ENCODE measurements around the gene KRT23.
"Not testable (repeated sequence)": the region's sequence is repeated elsewhere in the genome, so short reads cannot be mapped to it uniquely, and the experiment has no call there.

The KRT23 gene

DNA sequence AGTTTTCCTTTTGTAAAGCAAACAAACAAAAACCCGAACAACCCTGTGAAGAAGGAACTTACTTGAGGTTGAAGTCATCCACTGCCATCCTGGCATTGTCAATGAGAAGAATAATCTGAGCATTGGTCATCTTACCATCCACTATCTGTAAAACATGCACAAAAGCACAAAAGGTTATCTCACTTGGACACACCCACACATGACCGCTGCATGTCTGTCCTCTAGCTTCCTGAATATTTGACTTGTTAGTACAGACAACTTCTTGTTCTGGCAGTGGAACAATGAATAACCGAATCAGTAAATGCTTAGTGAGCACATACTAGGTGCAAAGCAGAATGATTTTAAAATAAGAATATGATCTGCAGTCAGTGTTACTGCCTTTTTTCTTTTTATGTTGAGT is 6.1 kb downstream of the KRT23 start:
- H3K27me3 ChIP-seq (ENCODE audit: control insufficient read depth, insufficient read depth, low read length) = no peaks in the 10 kb centered on the region
- no peaks in the 10 kb centered on the region for H3K36me3 ChIP-seq (ENCODE audit: control insufficient read depth, insufficient read depth, low read length)
- no peak overlapping the region for H3K27ac ChIP-seq (ENCODE audit: low read depth, low read length)
- peaks cover 5% of the 10 kb centered on the region for H3K4me1 ChIP-seq (ENCODE audit: control insufficient read depth, insufficient read depth, low read length)
- H3K9ac ChIP-seq (ENCODE audit: low read length) = no peak overlapping the region
- H3K9me3 ChIP-seq (ENCODE audit: control insufficient read depth, insufficient read depth, low read depth, low read length) = no peaks in the 10 kb centered on the region
- no peak overlapping the region for H3K4me3 ChIP-seq (ENCODE audit: low read depth, low read length)

GRCh38 chr17:40926341-40926740 is 11.1 kb downstream of the KRT23 start:
- no peaks in the 10 kb centered on the region for H3K36me3 ChIP-seq (ENCODE audit: control insufficient read depth, insufficient read depth, low read length)
- no peak overlapping the region for H3K9ac ChIP-seq (ENCODE audit: low read length)
- H3K27ac ChIP-seq (ENCODE audit: low read depth, low read length) = no peak overlapping the region
- peaks cover 15% of the 10 kb centered on the region for H3K4me1 ChIP-seq (ENCODE audit: control insufficient read depth, insufficient read depth, low read length)
- no peak overlapping the region for H3K4me3 ChIP-seq (ENCODE audit: low read depth, low read length)
- no peaks in the 10 kb centered on the region for H3K9me3 ChIP-seq (ENCODE audit: control insufficient read depth, insufficient read depth, low read depth, low read length)
- H3K27me3 ChIP-seq (ENCODE audit: control insufficient read depth, insufficient read depth, low read length) = no peaks in the 10 kb centered on the region

DNA sequence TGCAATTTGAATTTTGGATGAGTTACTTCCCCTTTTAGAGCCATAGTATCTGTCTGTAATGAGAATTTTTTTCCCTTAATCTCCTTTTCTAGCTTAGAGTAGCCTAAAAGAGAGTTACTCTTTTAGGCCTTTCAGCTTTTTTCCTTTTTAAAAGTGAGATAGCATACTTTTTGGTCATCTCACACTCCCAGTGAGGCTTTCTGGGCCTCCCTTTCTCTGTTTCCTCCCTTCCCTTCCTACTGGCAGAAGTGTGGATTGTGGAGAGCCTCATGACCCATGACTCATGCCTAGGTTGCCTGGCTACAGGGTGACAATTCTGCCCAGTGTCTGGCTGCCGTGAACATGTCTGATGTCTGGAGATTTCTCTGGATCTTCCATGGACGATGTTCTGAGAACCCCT is 15.2 kb downstream of the KRT23 start:
- Histone ChIP-seq H3K9ac (ENCODE audit: low read length) (no peak overlapping the region), H3K4me1 (ENCODE audit: control insufficient read depth, insufficient read depth, low read length) (peaks cover 15% of the 10 kb centered on the region), H3K4me3 (ENCODE audit: low read depth, low read length) (no peak overlapping the region), H3K9me3 (ENCODE audit: control insufficient read depth, insufficient read depth, low read depth, low read length) (no peaks in the 10 kb centered on the region), H3K27me3 (ENCODE audit: control insufficient read depth, insufficient read depth, low read length) (no peaks in the 10 kb centered on the region), H3K36me3 (ENCODE audit: control insufficient read depth, insufficient read depth, low read length) (no peaks in the 10 kb centered on the region), H3K27ac (ENCODE audit: low read depth, low read length) (no peak overlapping the region)

DNA sequence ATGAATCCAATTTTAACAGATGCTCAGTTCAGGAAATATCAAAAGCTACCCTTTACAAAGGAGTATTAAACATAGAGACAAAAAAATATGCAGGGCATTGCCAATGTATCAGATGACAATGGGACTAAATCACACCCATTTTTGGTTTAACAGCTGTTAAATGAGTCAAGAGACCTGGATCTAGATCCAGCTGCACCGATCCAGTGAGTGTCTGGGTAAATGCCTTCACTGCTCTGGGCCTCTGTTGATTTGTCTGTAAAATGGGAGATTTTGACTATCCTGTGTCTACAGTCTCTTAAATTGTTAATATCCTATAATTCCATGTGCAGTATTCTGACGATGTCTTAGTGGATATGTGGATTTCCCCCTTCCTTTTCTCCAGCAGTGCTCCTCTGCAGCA is 16.4 kb downstream of the KRT23 start:
- H3K4me3 ChIP-seq (ENCODE audit: low read depth, low read length) = no peak overlapping the region
- H3K36me3 ChIP-seq (ENCODE audit: control insufficient read depth, insufficient read depth, low read length) = no peaks in the 10 kb centered on the region
- H3K9me3 ChIP-seq (ENCODE audit: control insufficient read depth, insufficient read depth, low read depth, low read length) = no peaks in the 10 kb centered on the region
- H3K9ac ChIP-seq (ENCODE audit: low read length) = no peak overlapping the region
- H3K4me1 ChIP-seq (ENCODE audit: control insufficient read depth, insufficient read depth, low read length) = peaks cover 7% of the 10 kb centered on the region
- H3K27me3 ChIP-seq (ENCODE audit: control insufficient read depth, insufficient read depth, low read length) = no peaks in the 10 kb centered on the region
- H3K27ac ChIP-seq (ENCODE audit: low read depth, low read length) = no peak overlapping the region

DNA sequence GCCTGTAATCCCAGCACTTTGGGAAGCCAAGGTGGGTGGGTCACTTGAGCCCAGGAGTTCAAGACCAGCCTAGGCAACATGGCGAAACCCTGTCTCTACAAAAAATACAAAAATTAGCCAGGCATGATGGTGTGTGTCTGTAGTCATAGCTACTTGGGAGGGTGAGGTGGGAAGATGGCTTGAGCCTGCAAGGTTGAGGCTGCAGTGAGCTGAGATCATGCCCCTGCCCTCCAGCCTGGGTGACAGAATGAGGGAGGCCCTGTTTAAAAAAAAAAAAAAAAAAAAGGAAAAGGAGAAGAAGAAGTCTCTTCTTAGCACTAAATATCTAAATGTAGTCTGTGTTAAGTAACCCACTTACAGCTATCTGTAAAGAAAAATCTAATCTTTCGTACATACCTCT is 20.3 kb downstream of the KRT23 start:
- H3K4me1 ChIP-seq (ENCODE audit: control insufficient read depth, insufficient read depth, low read length); H3K9ac ChIP-seq (ENCODE audit: low read length); H3K4me3 ChIP-seq (ENCODE audit: low read depth, low read length); H3K9me3 ChIP-seq (ENCODE audit: control insufficient read depth, insufficient read depth, low read depth, low read length); H3K27ac ChIP-seq (ENCODE audit: low read depth, low read length); H3K36me3 ChIP-seq (ENCODE audit: control insufficient read depth, insufficient read depth, low read length); H3K27me3 ChIP-seq (ENCODE audit: control insufficient read depth, insufficient read depth, low read length): not testable (repeated sequence)

- no peaks in the 10 kb centered on the region for H3K9me3 ChIP-seq (ENCODE audit: control insufficient read depth, insufficient read depth, low read depth, low read length)
- no peaks in the 10 kb centered on the region for H3K4me1 ChIP-seq (ENCODE audit: control insufficient read depth, insufficient read depth, low read length)
- no peaks in the 10 kb centered on the region for H3K27me3 ChIP-seq (ENCODE audit: control insufficient read depth, insufficient read depth, low read length)
- H3K4me3 ChIP-seq (ENCODE audit: low read depth, low read length) = no peak overlapping the region
- no peak overlapping the region for H3K9ac ChIP-seq (ENCODE audit: low read length)
- no peak overlapping the region for H3K27ac ChIP-seq (ENCODE audit: low read depth, low read length)
- no peaks in the 10 kb centered on the region for H3K36me3 ChIP-seq (ENCODE audit: control insufficient read depth, insufficient read depth, low read length)
Observed at GRCh38 chr17:40916366-40916765, 21.1 kb downstream of the KRT23 start.

DNA sequence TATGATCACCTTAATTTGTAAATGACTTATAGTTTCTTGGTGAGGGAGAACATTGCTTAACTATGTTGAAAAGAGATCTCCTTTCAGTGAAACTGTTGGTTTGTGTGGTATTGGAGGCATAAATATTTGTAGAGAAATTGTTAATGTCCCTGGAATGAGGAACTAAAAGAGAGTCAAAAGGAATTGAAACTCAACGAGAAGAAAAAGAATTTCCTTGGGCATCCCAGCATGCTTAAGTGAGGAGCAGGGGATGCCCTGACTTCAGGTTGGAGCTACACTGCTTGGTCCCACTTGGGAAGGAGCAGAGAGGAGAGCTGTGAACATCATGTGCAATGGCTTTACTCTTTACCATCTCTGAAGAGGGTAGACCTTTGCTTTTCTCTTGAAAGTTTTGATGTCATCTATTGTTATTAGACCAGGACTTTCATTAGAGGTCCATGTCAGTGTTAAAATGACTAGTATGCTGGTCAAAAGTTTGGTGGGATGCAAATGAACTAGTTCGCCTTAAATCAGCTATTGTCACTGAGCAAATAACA is 21.7 kb downstream of the KRT23 start:
- Histone ChIP-seq H3K27me3 (ENCODE audit: control insufficient read depth, insufficient read depth, low read length) (no peaks in the 10 kb centered on the region), H3K4me1 (ENCODE audit: control insufficient read depth, insufficient read depth, low read length) (no peaks in the 10 kb centered on the region), H3K36me3 (ENCODE audit: control insufficient read depth, insufficient read depth, low read length) (no peaks in the 10 kb centered on the region), H3K4me3 (ENCODE audit: low read depth, low read length) (no peak overlapping the region), H3K9ac (ENCODE audit: low read length) (no peak overlapping the region), H3K27ac (ENCODE audit: low read depth, low read length) (no peak overlapping the region), H3K9me3 (ENCODE audit: control insufficient read depth, insufficient read depth, low read depth, low read length) (no peaks in the 10 kb centered on the region)

GRCh38 chr17:40915199-40915661 is 22.2 kb downstream of the KRT23 start:
- Histone ChIP-seq H3K36me3 (ENCODE audit: control insufficient read depth, insufficient read depth, low read length) (no peaks in the 10 kb centered on the region), H3K4me1 (ENCODE audit: control insufficient read depth, insufficient read depth, low read length) (no peaks in the 10 kb centered on the region), H3K9me3 (ENCODE audit: control insufficient read depth, insufficient read depth, low read depth, low read length) (no peaks in the 10 kb centered on the region), H3K27me3 (ENCODE audit: control insufficient read depth, insufficient read depth, low read length) (no peaks in the 10 kb centered on the region), H3K9ac (ENCODE audit: low read length) (no peak overlapping the region), H3K27ac (ENCODE audit: low read depth, low read length) (no peak overlapping the region), H3K4me3 (ENCODE audit: low read depth, low read length) (no peak overlapping the region)

DNA sequence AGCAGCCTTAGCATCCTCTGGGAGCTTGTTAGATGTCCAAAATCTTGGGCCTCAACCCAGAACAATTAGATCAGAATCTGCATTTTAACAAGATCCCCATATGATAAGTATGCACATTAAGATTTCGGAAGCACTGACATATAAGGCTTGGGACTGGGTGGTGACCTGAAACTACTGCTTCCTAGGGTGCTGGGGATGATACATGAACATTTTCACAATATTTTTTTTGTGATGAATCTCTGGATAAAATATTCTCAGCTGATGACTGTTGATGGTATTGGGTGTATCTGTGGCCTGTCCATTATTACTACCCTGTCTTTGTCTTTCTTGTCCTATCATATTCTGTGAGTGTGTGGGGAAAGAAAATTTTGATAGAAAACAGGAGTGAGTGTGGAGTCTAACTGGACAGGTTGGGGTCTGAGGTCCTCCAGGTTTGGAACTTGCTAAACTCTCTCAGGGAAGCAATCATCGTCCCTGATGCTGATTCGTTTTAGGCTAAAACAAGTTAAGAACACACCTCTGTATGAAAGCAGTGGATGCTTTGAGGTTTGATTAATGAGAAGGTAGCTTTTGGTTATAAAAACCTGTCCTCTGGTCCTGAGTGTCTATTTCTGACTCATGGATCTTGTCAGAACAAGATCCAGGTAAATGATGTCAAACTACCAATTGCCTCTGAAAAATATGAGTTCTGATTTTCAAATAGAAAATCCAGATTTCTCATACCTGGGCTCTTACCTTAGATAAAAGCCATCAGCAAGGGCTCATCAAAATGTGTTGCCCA is 23.2 kb downstream of the KRT23 start:
- Histone ChIP-seq H3K9me3 (ENCODE audit: control insufficient read depth, insufficient read depth, low read depth, low read length) (no peaks in the 10 kb centered on the region), H3K4me3 (ENCODE audit: low read depth, low read length) (no peak overlapping the region), H3K27ac (ENCODE audit: low read depth, low read length) (no peak overlapping the region), H3K36me3 (ENCODE audit: control insufficient read depth, insufficient read depth, low read length) (no peaks in the 10 kb centered on the region), H3K4me1 (ENCODE audit: control insufficient read depth, insufficient read depth, low read length) (no peaks in the 10 kb centered on the region), H3K9ac (ENCODE audit: low read length) (no peak overlapping the region), H3K27me3 (ENCODE audit: control insufficient read depth, insufficient read depth, low read length) (no peaks in the 10 kb centered on the region)

- Histone ChIP-seq H3K27ac (ENCODE audit: low read depth, low read length) (no peak overlapping the region), H3K27me3 (ENCODE audit: control insufficient read depth, insufficient read depth, low read length) (no peaks in the 10 kb centered on the region), H3K4me1 (ENCODE audit: control insufficient read depth, insufficient read depth, low read length) (no peaks in the 10 kb centered on the region), H3K36me3 (ENCODE audit: control insufficient read depth, insufficient read depth, low read length) (no peaks in the 10 kb centered on the region), H3K9me3 (ENCODE audit: control insufficient read depth, insufficient read depth, low read depth, low read length) (no peaks in the 10 kb centered on the region), H3K4me3 (ENCODE audit: low read depth, low read length) (no peak overlapping the region), H3K9ac (ENCODE audit: low read length) (no peak overlapping the region)
Observed at GRCh38 chr17:40912486-40913210, 24.8 kb downstream of the KRT23 start.

GRCh38 chr17:40910441-40910841 is 27.0 kb downstream of the KRT23 start:
- H3K27me3 ChIP-seq (ENCODE audit: control insufficient read depth, insufficient read depth, low read length) = peaks cover 5% of the 10 kb centered on the region; the same call in 1 of the 2 replicates
- H3K9me3 ChIP-seq (ENCODE audit: control insufficient read depth, insufficient read depth, low read depth, low read length) = no peaks in the 10 kb centered on the region
- H3K9ac ChIP-seq (ENCODE audit: low read length) = no peak overlapping the region
- no peaks in the 10 kb centered on the region for H3K36me3 ChIP-seq (ENCODE audit: control insufficient read depth, insufficient read depth, low read length)
- no peaks in the 10 kb centered on the region for H3K4me1 ChIP-seq (ENCODE audit: control insufficient read depth, insufficient read depth, low read length)
- no peak overlapping the region for H3K27ac ChIP-seq (ENCODE audit: low read depth, low read length)
- no peak overlapping the region for H3K4me3 ChIP-seq (ENCODE audit: low read depth, low read length)
